Measurements from ENCODE around the gene MARVELD1. TPM values are rescaled to one million over a fixed set of nuclear protein-coding genes. Genes with fewer than 3 reads are reported as not detected.
A peak's percentile ranks its signal among the peaks of the same experiment; 100 is the strongest.

The MARVELD1 gene
- total and polyA plus RNA-seq, 7 donors: 16.2 to 40.7 (median 20.0) TPM

DNA sequence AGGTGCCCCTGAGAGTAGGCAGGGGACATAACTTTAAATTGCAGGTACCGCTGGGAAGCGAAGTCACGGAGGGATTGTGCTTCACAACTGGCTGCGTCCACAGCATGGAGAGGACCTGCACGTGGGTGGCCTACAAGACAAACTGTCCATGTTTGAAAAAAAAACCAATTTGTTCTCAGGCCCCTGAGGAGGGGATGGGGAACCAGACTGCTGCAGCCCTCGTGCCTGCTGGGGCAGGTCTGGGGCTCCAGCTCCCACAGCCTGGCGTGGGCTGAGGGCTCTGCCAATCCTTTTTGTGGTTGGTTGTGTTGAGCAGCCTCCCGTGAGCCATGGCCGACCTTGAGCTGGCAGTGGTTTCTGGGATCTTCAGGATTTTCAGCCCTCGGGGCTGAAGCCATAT is 48.5 kb downstream of the MARVELD1 start:
- H3K4me3 ChIP-seq: no peak overlapping the region
- no peaks in the 10 kb centered on the region for H3K9me3 ChIP-seq
- no peak for DNase-seq
- no peaks in the 10 kb centered on the region for H3K27me3 ChIP-seq
- H3K4me1 ChIP-seq: no peaks in the 10 kb centered on the region
- WGBS, 2 donors: 91 to 94% methylated on average over 10 of the region's 10 CpGs
- H3K27ac ChIP-seq: peak overlapping the region; percentile 11 to 58 (median 36)
- intact Hi-C loops (cut with DNase I): no loop called here
- peaks cover 7 to 42% (median 24%) of the 10 kb centered on the region in 4 donors for H3K36me3 ChIP-seq
- TF ChIP-seq, protein P1, sequence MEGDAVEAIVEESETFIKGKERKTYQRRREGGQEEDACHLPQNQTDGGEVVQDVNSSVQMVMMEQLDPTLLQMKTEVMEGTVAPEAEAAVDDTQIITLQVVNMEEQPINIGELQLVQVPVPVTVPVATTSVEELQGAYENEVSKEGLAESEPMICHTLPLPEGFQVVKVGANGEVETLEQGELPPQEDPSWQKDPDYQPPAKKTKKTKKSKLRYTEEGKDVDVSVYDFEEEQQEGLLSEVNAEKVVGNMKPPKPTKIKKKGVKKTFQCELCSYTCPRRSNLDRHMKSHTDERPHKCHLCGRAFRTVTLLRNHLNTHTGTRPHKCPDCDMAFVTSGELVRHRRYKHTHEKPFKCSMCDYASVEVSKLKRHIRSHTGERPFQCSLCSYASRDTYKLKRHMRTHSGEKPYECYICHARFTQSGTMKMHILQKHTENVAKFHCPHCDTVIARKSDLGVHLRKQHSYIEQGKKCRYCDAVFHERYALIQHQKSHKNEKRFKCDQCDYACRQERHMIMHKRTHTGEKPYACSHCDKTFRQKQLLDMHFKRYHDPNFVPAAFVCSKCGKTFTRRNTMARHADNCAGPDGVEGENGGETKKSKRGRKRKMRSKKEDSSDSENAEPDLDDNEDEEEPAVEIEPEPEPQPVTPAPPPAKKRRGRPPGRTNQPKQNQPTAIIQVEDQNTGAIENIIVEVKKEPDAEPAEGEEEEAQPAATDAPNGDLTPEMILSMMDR (IDR thresholded peaks at IDR 0.05): no peak
- TF ChIP-seq EP300 (IDR thresholded peaks at IDR 0.05) (no peak), POLR2A (IDR thresholded peaks at IDR 0.05) (no peak), POLR2AphosphoS5 (IDR thresholded peaks at IDR 0.05) (no peak)

DNA sequence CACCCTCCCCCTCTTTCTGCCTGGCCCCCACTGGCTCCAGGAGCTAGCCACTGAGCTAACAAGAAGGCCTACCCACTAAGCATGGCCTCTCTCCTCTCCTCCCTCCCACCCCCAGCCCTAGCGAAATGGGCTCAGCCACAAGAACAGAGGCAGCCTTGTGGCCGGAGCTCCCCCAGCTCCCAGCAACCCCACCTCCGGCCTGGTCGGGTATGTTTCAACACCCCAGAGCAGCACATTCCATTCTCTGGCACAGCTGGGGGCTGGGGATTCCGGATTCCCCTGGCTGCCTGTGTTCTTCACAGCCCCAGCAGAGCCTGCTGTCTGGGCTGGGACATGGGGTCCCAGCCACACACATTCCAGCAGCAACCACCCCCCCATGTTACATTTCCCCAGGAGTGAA is 49.3 kb downstream of the MARVELD1 start:
- TF ChIP-seq POLR2A (IDR thresholded peaks at IDR 0.05) (no peak), EP300 (IDR thresholded peaks at IDR 0.05) (peak in 1 of 4 donors; percentile 46), POLR2AphosphoS5 (IDR thresholded peaks at IDR 0.05) (peak; percentile 15 to 49 (median 23))
- TF ChIP-seq, protein P1 (IDR thresholded peaks at IDR 0.05): no peak
- Histone ChIP-seq H3K4me3 (no peak overlapping the region), H3K36me3 (peaks cover 7 to 34% (median 16%) of the 10 kb centered on the region in 4 donors), H3K27me3 (peaks cover 0 to 3% (median 0%) of the 10 kb centered on the region in 3 donors), H3K9me3 (no peaks in the 10 kb centered on the region), H3K4me1 (no peaks in the 10 kb centered on the region), H3K27ac (peak overlapping the region; percentile 11 to 58 (median 32))
- intact Hi-C loops (cut with DNase I): no loop called here
- DNase-seq: peak; percentile 83
- 80 to 87% methylated on average over 5 of the region's 5 CpGs for WGBS, 2 donors

DNA sequence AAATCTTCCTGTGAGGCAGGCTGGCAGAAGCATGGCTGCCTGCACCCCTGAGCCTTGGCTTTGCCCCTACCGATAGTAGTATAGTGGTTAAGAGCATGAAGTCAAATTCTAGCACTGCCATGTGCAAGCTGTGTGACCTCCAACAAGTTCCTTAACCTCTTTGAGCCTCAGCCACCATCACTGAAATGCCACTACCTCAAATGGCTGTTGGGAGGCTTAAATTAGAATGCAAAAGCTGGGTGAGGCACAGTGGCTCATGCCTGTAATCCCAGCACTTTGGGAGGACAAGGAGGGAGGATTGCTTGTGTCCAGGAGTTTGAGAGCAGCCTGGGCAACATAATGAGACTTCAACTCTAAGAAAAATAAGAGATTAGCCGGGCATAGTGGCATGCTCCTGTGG is 49.9 kb downstream of the MARVELD1 start:
- H3K27me3 ChIP-seq: peaks cover 0 to 3% (median 0%) of the 10 kb centered on the region in 3 donors
- peaks cover 7 to 30% (median 16%) of the 10 kb centered on the region in 4 donors for H3K36me3 ChIP-seq
- no peak overlapping the region for H3K4me3 ChIP-seq
- no peak for TF ChIP-seq EP300 (IDR thresholded peaks at IDR 0.05)
- no peak for TF ChIP-seq POLR2A (IDR thresholded peaks at IDR 0.05)
- no peak for TF ChIP-seq POLR2AphosphoS5 (IDR thresholded peaks at IDR 0.05)
- TF ChIP-seq, protein P1 (IDR thresholded peaks at IDR 0.05): no peak
- H3K4me1 ChIP-seq: no peaks in the 10 kb centered on the region
- intact Hi-C loops (cut with DNase I): no loop called here
- DNase-seq: no peak
- WGBS, 2 donors: 91 to 92% methylated on average over 2 of the region's 2 CpGs
- H3K9me3 ChIP-seq: no peaks in the 10 kb centered on the region
- H3K27ac ChIP-seq: peak overlapping the region in 2 of 4 donors; percentile 42 to 60

DNA sequence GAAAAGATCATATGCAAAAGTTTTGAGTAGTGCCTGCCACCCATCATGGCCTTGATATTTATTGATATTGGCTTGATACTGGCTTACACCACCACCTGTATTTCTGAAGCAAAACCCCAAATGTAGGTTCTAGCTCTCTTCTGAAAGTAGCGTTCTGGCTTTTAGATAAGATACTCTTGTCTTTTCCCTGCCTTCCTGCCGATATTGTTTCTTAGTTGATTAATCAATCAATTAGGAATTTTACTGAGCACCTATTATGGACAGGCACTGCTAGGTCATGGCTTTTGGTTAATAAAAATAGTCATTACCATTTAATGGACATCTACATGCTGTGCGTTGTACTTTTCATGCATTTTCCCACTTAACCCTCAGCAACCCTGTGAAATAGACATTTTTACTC is 50.4 kb downstream of the MARVELD1 start:
- 97 to 98% methylated on average over 3 of the region's 3 CpGs for WGBS, 2 donors

More for the DNA sequence above, 50.4 kb downstream of the MARVELD1 start:
- no peaks in the 10 kb centered on the region for H3K4me1 ChIP-seq
- intact Hi-C loops (cut with DNase I): no loop called here
- H3K27me3 ChIP-seq: peaks cover 0 to 3% (median 0%) of the 10 kb centered on the region in 3 donors
- no peaks in the 10 kb centered on the region for H3K9me3 ChIP-seq
- peak overlapping the region in 2 of 4 donors; percentile 31 to 60 for H3K27ac ChIP-seq
- H3K4me3 ChIP-seq: no peak overlapping the region
- DNase-seq: no peak
- TF ChIP-seq, protein P1 (IDR thresholded peaks at IDR 0.05): no peak
- peaks cover 7 to 26% (median 14%) of the 10 kb centered on the region in 4 donors for H3K36me3 ChIP-seq

Data from sigmoid colon (tissue), 7 donors.